Glutamatergic neuron (in vitro differentiated cells): Measurements from ENCODE around the gene TNNC1. TPM values are rescaled to one million over a fixed set of nuclear protein-coding genes. Genes with fewer than 3 reads are reported as not detected.
A peak's percentile ranks its signal among the peaks of the same experiment; 100 is the strongest.

Source experiments
- DNase-seq: peaks from one replicate; pipeline ENCODE4 v3.0.0; 2022
- H3K27ac Mint-ChIP-seq: one replicate; pipeline ENCODE4 v1.8.0; 2020; ENCODE audit warnings: mild to moderate bottlenecking, mixed read lengths, inconsistent platforms; ENCODE audit not compliant: unreplicated experiment
- H3K27me3 Mint-ChIP-seq: one replicate; pipeline ENCODE4 v1.8.0; 2020; ENCODE audit warnings: mild to moderate bottlenecking, moderate library complexity, mixed read lengths, inconsistent platforms; ENCODE audit not compliant: unreplicated experiment
- H3K36me3 Mint-ChIP-seq: one replicate; pipeline ENCODE4 v1.8.0; 2020; ENCODE audit warnings: mild to moderate bottlenecking, mixed read lengths, inconsistent platforms; ENCODE audit not compliant: unreplicated experiment
- H3K4me1 Mint-ChIP-seq: one replicate; pipeline ENCODE4 v1.8.0; 2020; ENCODE audit warnings: mild to moderate bottlenecking, low read depth, mixed read lengths, inconsistent platforms; ENCODE audit not compliant: unreplicated experiment
- H3K4me3 Mint-ChIP-seq: one replicate; pipeline ENCODE4 v1.8.0; 2020; ENCODE audit warnings: mild to moderate bottlenecking, mixed read lengths, inconsistent platforms; ENCODE audit not compliant: unreplicated experiment
- H3K9me3 Mint-ChIP-seq: one replicate; pipeline ENCODE4 v1.8.0; 2020; ENCODE audit warnings: mild to moderate bottlenecking, moderate library complexity, mixed read lengths, inconsistent platforms; ENCODE audit not compliant: unreplicated experiment
- CTCF ChIP-seq: fragments of 200-600 bp; sonication (generic); IDR thresholded peaks from one replicate; pipeline ENCODE4 v1.5.0; 2021; ENCODE audit not compliant: partially characterized antibody, unreplicated experiment
- total RNA-seq: library from RNA; stranded (reverse); fragmentation: NEBNext Ultra II Directional; extraction: Animal tissue kit (Norgen Biotek cat#: 25700); gene quantifications from one replicate; pipeline ENCODE4 v1.2.1, GENCODE V29; 2021; ENCODE audit not compliant: unreplicated experiment

The TNNC1 gene
- total RNA-seq, 1 donor from 2014 or later, result 2.7 TPM

- Mint-ChIP-seq H3K27ac (no peak overlapping the region), H3K27me3 (peaks cover 3% of the 10 kb centered on the region), H3K4me1 (peaks cover 17% of the 10 kb centered on the region), H3K36me3 (no peaks in the 10 kb centered on the region), H3K4me3 (no peak overlapping the region), H3K9me3 (no peaks in the 10 kb centered on the region)
- no peak for DNase-seq
- TF ChIP-seq CTCF, result no peak
Observed at GRCh38 chr3:52437326-52438103, 16.3 kb downstream of the TNNC1 start.

- Mint-ChIP-seq H3K36me3 (no peaks in the 10 kb centered on the region), H3K27ac (no peak overlapping the region), H3K9me3 (no peaks in the 10 kb centered on the region), H3K4me1 (peaks cover 20% of the 10 kb centered on the region), H3K27me3 (peaks cover 5% of the 10 kb centered on the region), H3K4me3 (no peak overlapping the region)
- DNase-seq, result no peak
- no peak for TF ChIP-seq CTCF
Observed at GRCh38 chr3:52436500-52437149, 17.2 kb downstream of the TNNC1 start.

GRCh38 chr3:52435246-52436101, 18.4 kb downstream of the TNNC1 start:
- Mint-ChIP-seq H3K27me3 (peaks cover 5% of the 10 kb centered on the region), H3K36me3 (no peaks in the 10 kb centered on the region), H3K4me1 (peaks cover 20% of the 10 kb centered on the region), H3K27ac (no peak overlapping the region), H3K9me3 (no peaks in the 10 kb centered on the region), H3K4me3 (no peak overlapping the region)
- no peak for DNase-seq
- TF ChIP-seq CTCF, result no peak

GRCh38 chr3:52434491-52435115, 19.2 kb downstream of the TNNC1 start:
- no peak for DNase-seq
- peaks cover 20% of the 10 kb centered on the region for H3K4me1 Mint-ChIP-seq
- H3K27ac Mint-ChIP-seq, result peak overlapping the region; percentile 36
- H3K9me3 Mint-ChIP-seq, result no peaks in the 10 kb centered on the region
- TF ChIP-seq CTCF, result no peak
- peak overlapping the region; percentile 1 for H3K4me3 Mint-ChIP-seq
- peaks cover 3% of the 10 kb centered on the region for H3K27me3 Mint-ChIP-seq
- H3K36me3 Mint-ChIP-seq, result no peaks in the 10 kb centered on the region
